Neural cell (in vitro differentiated cells): ENCODE data around the gene SLCO3A1.

Source experiments
- EP300 ChIP-seq: fragments of 450-650 bp; conservative IDR thresholded peaks from 2 replicates; pipeline ENCODE4 v1.6.1; 2014; ENCODE audit warnings: antibody characterized with exemption, mild to moderate bottlenecking, moderate library complexity; ENCODE audit not compliant: poor library complexity, severe bottlenecking
- EZH2 ChIP-seq: fragments of 200-600, 300-800 bp; shearing (Covaris generic), sonication (generic); IDR thresholded peaks from 2 replicates; pipeline ENCODE4 v1.6.1; 2014; ENCODE audit warnings: antibody characterized with exemption, low read length, borderline replicate concordance, mild to moderate bottlenecking; ENCODE audit not compliant: insufficient read depth, poor library complexity, severe bottlenecking
- POLR2AphosphoS5 ChIP-seq: IDR thresholded peaks from 2 replicates; pipeline ENCODE4 v1.6.1; 2012
- RAD21 ChIP-seq: fragments of 450-650 bp; conservative IDR thresholded peaks from 2 replicates; pipeline ENCODE4 v1.6.1; 2014; ENCODE audit warnings: antibody characterized with exemption, mild to moderate bottlenecking, moderate library complexity
- SMC3 ChIP-seq: fragments of 450-650 bp; conservative IDR thresholded peaks from 2 replicates; pipeline ENCODE4 v1.6.1; 2014; ENCODE audit warnings: antibody characterized with exemption, mild to moderate bottlenecking, moderate library complexity; ENCODE audit not compliant: poor library complexity
- TAF1 ChIP-seq: IDR thresholded peaks from 2 replicates; pipeline ENCODE4 v1.6.1; 2012; ENCODE audit warnings: low read depth
- TF ChIP-seq, protein P1 (sequence below): fragments of 450-650 bp; IDR thresholded peaks from 2 replicates; pipeline ENCODE4 v1.5.1; 2014; ENCODE audit warnings: antibody characterized with exemption, mild to moderate bottlenecking, moderate library complexity; ENCODE audit not compliant: poor library complexity, severe bottlenecking

DNA sequence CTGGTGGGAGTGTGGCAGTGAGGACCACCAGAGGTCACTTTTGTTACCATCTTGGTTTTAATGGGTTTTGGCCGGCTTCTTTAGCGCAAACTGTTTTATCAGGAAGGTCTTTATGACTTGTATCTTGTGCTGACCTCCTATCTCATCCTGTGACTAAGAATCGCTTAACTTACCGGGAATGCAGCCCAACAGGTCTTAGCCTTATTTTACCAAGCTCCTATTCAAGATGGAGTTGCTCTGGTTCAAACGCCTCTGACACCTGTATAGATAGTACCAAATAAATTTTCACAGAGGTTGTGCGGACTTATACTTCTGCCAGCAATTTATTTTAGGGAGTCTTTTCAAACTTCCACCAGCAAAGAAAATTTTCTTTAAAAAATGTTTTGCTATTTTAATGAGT lies 13.6 kb upstream of the SLCO3A1 start:
- TF ChIP-seq, protein P1, sequence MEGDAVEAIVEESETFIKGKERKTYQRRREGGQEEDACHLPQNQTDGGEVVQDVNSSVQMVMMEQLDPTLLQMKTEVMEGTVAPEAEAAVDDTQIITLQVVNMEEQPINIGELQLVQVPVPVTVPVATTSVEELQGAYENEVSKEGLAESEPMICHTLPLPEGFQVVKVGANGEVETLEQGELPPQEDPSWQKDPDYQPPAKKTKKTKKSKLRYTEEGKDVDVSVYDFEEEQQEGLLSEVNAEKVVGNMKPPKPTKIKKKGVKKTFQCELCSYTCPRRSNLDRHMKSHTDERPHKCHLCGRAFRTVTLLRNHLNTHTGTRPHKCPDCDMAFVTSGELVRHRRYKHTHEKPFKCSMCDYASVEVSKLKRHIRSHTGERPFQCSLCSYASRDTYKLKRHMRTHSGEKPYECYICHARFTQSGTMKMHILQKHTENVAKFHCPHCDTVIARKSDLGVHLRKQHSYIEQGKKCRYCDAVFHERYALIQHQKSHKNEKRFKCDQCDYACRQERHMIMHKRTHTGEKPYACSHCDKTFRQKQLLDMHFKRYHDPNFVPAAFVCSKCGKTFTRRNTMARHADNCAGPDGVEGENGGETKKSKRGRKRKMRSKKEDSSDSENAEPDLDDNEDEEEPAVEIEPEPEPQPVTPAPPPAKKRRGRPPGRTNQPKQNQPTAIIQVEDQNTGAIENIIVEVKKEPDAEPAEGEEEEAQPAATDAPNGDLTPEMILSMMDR: no peak
- no peak for TF ChIP-seq TAF1
- no peak for TF ChIP-seq SMC3
- TF ChIP-seq EZH2: no peak
- no peak for TF ChIP-seq POLR2AphosphoS5
- TF ChIP-seq RAD21: no peak
- TF ChIP-seq EP300: no peak
